ENCODE data around the gene EYA4.
"Not testable (repeated sequence)": the region's sequence is repeated elsewhere in the genome, so short reads cannot be mapped to it uniquely, and the experiment has no call there.

EYA4 gene

DNA sequence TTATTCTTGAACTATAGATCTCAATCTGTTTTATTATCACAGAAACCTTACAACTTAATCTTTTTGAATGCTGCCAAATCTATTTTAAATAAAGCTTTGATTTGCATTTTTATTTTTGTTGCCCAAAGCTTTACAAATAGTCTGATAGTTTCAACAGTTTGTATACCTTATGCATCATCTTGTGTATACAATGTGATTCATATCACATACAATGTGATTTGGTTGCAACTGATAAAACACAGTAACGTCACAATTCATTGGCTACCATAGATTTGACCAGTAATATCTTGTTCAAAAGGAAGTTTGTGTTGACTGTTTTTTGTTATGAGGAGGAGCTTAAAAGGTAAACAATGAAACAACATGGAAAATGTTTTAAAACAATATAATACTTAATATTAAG, 110.9 kb downstream of the EYA4 start:
- DNase-seq = no peak

DNA sequence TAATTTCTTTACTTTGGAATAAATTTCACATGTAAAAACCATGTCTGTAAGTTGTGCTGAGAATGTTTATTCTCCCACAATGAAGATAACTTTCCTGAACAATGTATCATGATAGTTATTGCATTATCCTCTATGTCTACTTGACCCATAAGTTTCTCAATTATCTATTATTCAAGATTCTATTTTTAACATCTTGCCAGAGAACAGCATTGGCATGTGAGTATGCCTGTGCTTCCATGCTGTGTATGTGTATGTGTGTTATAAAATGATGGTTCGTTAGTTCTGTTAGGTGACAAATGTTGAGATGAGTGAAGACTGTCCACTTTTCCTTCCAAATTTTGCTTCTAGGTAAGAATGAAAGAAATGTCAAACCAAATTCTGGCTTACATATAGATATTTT, 111.9 kb downstream of the EYA4 start:
- DNase-seq = no peak

DNA sequence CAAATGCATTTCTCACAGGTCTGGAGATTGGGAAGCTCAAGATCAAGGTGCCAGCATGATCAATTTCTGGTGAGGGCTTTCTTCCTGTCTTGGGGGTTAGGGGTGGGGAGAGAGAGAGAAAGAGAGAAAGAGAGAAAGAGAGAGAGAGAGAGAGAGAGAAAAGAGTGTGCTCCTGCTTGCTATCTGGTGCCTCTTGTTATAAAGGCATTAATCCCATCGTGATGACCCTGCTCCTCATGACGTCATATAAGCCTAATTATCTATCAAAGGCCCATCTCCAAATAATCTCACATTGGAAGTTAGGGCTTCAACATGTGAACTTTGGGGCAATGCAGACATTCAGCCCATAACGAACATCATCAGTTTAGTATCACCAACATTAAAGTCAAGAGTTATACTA, 114.8 kb downstream of the EYA4 start:
- DNase-seq = no peak

GRCh38 chr6:133358574-133359150, 117.5 kb downstream of the EYA4 start:
- no peak for DNase-seq

DNA sequence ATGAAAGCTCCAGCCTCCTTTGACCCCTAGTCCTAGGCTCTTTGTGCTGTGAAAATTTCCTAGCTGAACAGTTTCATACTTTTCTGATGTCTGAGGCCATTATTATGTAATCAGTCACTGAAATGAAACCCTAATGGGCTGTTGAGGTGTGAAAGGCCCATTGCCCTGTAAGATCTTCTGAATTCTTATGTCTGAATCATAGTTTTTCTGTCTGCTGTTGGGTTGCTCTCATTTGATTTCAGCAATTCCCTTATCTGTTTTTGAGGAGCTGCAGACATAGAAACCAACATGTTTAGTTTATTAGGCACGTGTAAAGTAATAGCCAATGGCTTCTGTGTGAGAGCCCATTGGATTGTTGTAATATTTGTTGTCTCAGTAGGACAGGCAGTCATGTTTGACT, 118.1 kb downstream of the EYA4 start:
- DNase-seq = no peak

DNA sequence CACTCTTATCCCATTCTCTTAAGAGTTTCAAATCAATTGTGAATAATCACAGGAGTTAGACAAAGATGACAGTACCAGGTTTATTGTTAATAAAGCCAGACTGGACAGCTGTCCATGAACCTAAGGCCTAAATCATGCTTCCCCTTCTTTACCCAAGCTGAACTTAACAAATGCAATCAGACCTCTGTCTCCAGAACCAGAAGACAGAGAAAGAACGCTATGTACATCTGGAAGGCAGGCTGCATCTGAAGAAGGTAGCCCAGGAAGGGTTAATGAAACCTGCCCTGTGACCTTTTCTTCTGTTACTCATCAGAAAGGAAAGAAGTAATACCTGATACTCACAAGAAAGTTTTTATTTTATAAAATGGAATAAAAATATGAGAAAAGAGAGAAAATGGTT, 118.6 kb downstream of the EYA4 start:
- DNase-seq = no peak

DNA sequence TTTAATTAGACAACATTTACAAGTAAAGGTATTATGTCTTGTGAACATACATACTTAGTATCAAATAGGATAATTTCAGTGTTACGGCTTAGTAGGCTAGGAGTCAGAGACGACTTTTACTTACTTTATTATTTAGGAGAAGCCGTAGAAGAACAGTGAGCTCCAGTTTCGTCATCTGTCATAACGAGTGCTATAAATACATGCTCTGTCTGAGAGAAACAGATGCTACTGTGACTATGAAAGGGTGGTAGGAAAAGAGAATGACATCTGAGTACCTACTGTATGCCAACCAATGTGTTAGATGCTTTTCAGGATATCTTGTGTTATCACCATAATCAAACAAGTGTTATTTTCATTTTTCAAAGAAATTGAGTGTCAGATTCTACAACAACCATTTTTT, 119.0 kb downstream of the EYA4 start:
- no peak for DNase-seq

DNA sequence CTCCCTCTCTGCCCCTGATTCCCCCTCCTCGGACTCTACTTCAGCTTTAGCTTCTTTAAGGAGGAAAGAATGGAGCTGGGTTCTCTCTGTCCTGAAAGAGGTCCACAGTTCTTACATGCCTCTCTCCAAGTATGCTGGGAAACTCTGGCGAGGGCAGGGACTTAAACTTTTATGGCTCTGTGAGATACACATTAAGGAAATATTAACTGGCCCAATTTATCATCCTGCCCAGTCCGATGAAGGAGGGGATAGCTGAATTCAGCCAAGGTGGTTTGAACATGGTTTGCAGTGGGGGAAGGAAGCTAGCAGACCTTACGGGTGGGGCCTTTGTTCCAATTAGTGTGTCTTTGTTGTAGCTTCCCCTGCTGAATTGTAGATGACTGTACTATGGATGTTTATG, 121.7 kb downstream of the EYA4 start:
- no peak for DNase-seq

DNA sequence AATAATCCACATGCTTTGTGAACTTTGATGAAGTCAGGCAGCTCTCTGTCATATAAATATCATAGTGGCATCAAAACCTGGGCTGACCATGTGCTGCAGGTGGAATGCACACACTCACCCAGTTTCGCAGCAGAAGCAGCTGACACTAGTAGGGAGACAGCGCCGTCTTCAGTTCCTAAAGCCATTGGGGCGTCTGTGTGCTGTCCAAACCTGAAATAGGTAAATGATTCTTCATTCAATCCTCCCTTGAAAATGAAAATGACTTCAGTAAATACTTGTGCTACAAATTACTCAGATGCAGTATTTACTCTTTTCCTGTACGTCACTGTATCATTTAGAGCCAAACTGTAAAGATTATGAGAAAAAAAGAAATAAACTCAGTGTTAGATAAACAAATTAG, 127.5 kb downstream of the EYA4 start:
- DNase-seq = no peak

DNA sequence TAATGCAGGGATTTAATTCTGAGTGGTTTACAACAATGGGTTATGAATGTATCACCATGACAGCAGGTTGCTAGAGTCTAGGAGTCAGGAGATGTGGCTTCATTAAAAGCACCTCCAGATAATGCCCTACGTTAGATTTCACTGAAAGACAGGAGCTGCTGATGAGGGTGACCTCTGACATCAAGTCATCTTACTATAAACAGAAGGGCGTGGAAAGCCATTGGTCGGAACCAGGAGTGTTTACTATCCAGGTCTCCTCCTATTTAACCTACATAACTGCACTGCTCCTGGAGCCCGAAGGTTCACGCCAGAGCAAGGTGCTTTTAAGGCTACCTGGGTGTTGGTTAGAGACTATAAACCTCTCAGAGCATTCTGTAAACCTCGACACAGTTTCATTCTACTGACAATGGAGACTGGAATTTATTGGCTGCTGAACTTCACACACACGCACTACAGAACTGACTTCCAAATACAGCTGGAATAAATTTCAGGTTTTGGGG, 128.7 kb downstream of the EYA4 start:
- DNase-seq = no peak

DNA sequence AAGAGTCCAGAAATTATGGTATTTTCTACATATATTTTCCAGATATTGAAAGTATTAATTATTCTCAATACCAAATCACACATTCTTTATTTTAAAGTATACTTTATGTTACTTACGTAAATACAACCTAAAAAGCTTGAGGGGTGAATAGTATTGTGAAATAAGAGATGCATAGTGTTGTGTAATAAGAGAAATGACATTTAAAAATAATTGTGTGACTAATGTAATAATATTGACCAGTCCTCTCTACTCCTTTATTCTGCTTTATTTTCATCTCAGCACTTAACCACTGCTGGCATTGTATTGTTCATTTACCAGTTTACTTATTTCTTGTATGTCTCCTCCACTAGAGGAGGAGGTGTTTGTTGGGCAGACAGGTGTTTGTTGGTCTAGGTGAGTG, 135.6 kb downstream of the EYA4 start:
- DNase-seq = no peak

DNA sequence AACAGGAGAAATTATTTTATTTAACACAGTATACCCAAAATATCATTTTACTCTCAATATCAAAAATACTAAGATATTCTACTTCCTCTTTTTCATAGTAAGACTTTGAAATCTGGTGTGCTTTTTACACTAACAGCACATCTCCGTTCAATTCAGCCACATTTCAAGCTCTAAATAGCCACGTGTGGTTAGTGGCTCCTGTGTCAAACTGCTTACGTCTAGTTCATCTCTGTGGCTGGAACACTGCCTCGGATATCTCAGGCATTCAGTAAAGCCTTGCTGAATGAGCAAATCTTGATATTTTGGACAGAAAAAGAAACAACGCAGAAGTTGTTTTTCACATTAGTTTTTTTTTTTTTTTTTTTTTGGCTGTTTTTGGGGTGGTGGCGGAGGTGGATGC, 136.1 kb downstream of the EYA4 start:
- DNase-seq = no peak

DNA sequence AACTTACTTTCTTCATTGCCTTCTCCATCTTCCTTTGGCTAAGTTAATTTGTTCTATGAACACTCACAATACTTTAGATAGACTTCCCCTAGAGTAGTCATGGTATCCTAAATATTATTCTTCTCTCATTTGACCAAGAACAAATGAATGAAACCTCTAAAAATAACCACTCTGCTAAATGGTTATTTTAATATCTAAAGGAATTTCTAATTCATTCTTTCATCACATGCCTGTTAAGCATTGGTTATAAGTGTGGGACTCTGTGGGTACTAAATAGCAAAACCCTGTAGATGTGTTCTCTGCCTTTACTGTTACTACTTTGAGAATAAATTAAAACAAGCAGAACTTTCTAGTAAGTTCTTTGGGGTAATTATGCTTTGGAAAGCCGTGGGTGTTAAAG, 138.9 kb downstream of the EYA4 start:
- no peak for DNase-seq

GRCh38 chr6:133380723-133381122, 139.6 kb downstream of the EYA4 start:
- no peak for DNase-seq

- DNase-seq = no peak
Observed at GRCh38 chr6:133388731-133389130, 147.6 kb downstream of the EYA4 start.

DNA sequence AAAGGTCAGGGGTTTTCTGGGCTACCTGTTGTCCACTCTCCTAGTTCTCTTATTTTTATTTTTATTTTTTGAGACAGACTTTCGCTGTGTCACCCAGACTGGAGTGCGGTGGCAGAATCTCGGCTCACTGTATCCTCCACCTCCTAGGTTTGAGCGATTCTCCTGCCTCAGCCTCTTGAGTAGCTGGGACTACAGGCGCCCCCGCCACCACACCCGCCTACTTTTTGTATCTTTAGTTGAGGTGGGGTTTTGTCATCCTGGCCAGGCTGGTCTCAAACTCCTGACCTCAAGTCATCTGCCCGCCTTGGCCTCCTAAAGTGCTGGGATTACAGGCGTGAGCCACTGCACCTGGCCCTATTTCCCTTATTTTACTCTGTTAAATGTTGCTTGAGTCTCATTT, 149.0 kb downstream of the EYA4 start:
- no peak for DNase-seq

- no peak for DNase-seq
Observed at GRCh38 chr6:133392015-133392414, 150.9 kb downstream of the EYA4 start.

GRCh38 chr6:133392641-133393040, 151.5 kb downstream of the EYA4 start:
- no peak for DNase-seq

- DNase-seq = no peak
Observed at GRCh38 chr6:133393891-133394290, 152.7 kb downstream of the EYA4 start.

- no peak for DNase-seq
Observed at GRCh38 chr6:133394630-133395029, 153.5 kb downstream of the EYA4 start.

DNA sequence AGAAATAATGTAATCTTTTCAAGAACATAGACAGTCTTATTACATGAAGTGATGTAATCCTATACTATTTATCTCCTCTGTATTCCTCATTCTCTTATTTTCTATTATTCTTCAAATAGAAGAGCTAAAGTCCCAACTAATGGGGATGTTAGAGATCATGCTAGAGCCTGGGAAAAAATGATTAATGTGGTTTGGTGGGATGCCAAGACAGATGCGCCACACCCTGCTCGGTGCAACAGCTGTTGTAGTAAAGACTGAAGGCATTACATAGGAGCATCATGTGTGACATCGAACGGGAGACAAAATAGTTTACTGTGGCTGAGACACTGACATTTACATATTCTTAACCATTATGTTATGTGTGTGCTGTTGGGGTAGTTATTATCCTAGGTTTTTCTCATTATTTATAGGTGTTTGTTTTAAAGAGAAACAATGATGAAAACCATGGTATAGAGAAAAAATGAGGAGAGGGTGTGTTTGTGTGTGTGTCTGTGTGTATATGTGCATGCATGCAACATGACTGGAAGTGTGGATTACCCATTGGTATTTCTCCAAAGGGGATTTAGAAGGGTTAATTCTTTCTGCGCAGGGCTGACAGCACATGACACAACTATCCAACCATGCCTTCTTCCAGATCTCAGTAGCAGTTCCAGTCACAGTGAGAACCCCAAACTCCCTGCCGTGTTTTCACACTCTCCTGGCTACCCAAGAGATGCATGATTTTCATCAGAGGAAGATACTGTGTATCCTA, 155.3 kb downstream of the EYA4 start:
- no peak for DNase-seq

DNA sequence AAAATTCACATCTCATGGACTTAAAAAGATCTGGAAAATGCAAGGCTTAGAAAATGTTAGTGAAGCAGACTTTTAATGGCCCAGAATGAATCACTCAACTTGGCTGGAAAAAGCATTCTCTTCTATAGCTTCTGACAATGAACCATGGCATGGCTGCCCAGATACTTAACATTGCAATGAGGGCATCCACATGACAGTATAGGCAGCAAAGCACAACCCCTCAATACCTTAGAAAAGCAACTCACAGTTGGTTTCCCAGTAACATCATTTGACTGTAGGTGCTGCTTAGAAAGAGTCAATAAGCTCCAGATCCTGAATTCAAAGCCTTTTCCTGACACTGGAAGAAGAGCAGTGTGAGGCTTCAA, 155.8 kb downstream of the EYA4 start:
- DNase-seq = no peak

DNA sequence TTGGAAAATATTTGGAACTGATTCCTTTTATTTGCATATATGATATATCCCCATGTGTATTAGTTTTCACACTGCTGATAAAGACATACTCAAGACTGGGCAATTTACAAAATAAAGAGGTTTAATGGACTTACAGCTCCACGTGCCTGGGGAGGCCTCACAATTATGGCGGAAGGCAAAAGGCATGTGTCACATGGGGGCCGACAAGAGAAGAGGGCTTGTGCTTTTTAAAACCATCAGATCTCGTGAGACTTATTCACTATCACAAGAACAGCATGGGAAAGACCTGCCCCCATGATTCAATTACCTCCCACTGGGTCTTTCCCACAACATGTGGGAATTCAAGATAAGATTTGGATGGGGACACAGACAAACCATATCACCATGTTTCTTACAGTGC, 156.4 kb downstream of the EYA4 start:
- DNase-seq = not testable (repeated sequence)

- DNase-seq = no peak
Observed at GRCh38 chr6:133399426-133399825, 158.3 kb downstream of the EYA4 start.

DNA sequence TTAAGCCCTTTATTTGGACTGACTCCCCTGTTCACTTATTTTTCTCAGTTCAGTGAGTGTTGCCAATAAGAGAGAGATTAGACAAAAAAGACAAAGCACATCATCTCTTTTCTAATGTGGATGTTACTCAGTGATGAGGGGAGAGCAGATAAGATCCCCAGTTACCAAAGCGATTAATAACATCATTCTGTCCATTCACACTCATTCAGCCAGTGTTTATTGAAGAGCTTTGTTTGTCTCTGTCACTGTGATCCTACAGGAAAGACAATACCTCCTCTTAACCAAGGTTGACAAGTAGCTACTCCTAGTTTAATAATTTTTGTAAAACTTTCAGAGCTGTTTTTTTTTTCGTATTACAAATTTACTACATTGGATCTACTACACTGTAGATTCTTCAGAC, 163.0 kb downstream of the EYA4 start:
- DNase-seq = no peak
